CD4-positive, CD25-positive, alpha-beta regulatory T cell (primary cell): ENCODE measurements around the gene NME2. TPM values are rescaled to one million over a fixed set of nuclear protein-coding genes. Genes with fewer than 3 reads are reported as not detected.

ENCODE experiments used
- ATAC-seq, 2 donors: fragments of 150-1000 bp; cut with Tn5 transposase; one replicate each; pipeline ENCODE4 v1.10.0; 2021; ENCODE audit warnings: low read depth in 2 of 2, moderate number of reproducible peaks in 2 of 2, moderate library complexity in 1 of 2
- DNase-seq, 3 donors: peaks; one replicate each; pipeline versions ENCODE4 v3.0.0 to v3.0.0-alpha.2; 2012 to 2022; ENCODE audit warnings: mixed read lengths in 1 of 3
- H3K27ac ChIP-seq: one replicate; pipeline ENCODE4 v1.7.0; 2013; ENCODE audit warnings: mild to moderate bottlenecking, low read length; ENCODE audit not compliant: insufficient read depth, poor library complexity, severe bottlenecking
- H3K27me3 ChIP-seq: one replicate; pipeline ENCODE4 v1.7.0; 2013; ENCODE audit warnings: low read length; ENCODE audit not compliant: control insufficient read depth, insufficient read depth
- H3K36me3 ChIP-seq: one replicate; pipeline ENCODE4 v1.7.0; 2013; ENCODE audit warnings: mild to moderate bottlenecking, low read length, moderate library complexity; ENCODE audit not compliant: control insufficient read depth, insufficient read depth
- H3K4me1 ChIP-seq: 2 replicates; pipeline ENCODE4 v1.7.0; 2013; ENCODE audit warnings: mild to moderate bottlenecking, low read length; ENCODE audit not compliant: insufficient read depth, control insufficient read depth, poor library complexity, severe bottlenecking
- H3K4me3 ChIP-seq: one replicate; pipeline ENCODE4 v1.7.0; 2013; ENCODE audit warnings: low read depth, mild to moderate bottlenecking, low read length, moderate library complexity
- H3K9me3 ChIP-seq, 2 experiments: 1 replicate in 1 of 2; 2 replicates in 1 of 2; pipeline ENCODE4 v1.7.0; 2013; ENCODE audit warnings: low read length in 2 of 2, mild to moderate bottlenecking in 1 of 2, moderate library complexity in 1 of 2; ENCODE audit not compliant: control insufficient read depth in 2 of 2
- H3K27ac Mint-ChIP-seq, 3 donors: one replicate each; pipeline ENCODE4 v1.8.0; 2020 to 2022; ENCODE audit warnings: mild to moderate bottlenecking in 3 of 3, mixed read lengths in 3 of 3, moderate library complexity in 2 of 3
- H3K27me3 Mint-ChIP-seq: one replicate; pipeline ENCODE4 v1.8.0; 2022; ENCODE audit warnings: mild to moderate bottlenecking, mixed read lengths
- H3K36me3 Mint-ChIP-seq: one replicate; pipeline ENCODE4 v1.8.0; 2020; ENCODE audit warnings: mixed read lengths
- H3K4me1 Mint-ChIP-seq, 4 donors: one replicate each; pipeline ENCODE4 v1.8.0; 2020 to 2022; ENCODE audit warnings: mixed read lengths in 4 of 4, mild to moderate bottlenecking in 1 of 4
- H3K4me3 Mint-ChIP-seq, 4 donors: one replicate each; pipeline ENCODE4 v1.8.0; 2020 to 2022; ENCODE audit warnings: mild to moderate bottlenecking in 4 of 4, mixed read lengths in 4 of 4, moderate library complexity in 3 of 4
- H3K9me3 Mint-ChIP-seq, 7 donors: one replicate each; pipeline ENCODE4 v1.8.0; 2020 to 2022; ENCODE audit warnings: mixed read lengths in 7 of 7, mild to moderate bottlenecking in 3 of 7, moderate library complexity in 2 of 7
- polyA plus RNA-seq, 4 donors: library from polyadenylated mRNA; unstranded; fragments of 300-500 nt; fragmentation: Illumina TruSeq; gene quantifications; one replicate each; pipeline ENCODE4 v1.2.3, GENCODE V29; 2021
- total RNA-seq: library from RNA; stranded (reverse); gene quantifications from one replicate; pipeline ENCODE4 v1.2.3, GENCODE V29; 2022

The NME2 gene
- total and polyA plus RNA-seq, 5 donors from 2014 or later: 167 to 341 (median 324) TPM

GRCh38 chr17:51144266-51145022 is 21.8 kb upstream of the NME2 start:
- H3K4me3 Mint-ChIP-seq: no peak overlapping the region
- H3K27me3 ChIP-seq: no peaks in the 10 kb centered on the region
- H3K4me1 ChIP-seq: no peaks in the 10 kb centered on the region
- no peak for ATAC-seq
- H3K27ac ChIP-seq: no peak overlapping the region
- DNase-seq: no peak
- no peaks in the 10 kb centered on the region for H3K27me3 Mint-ChIP-seq
- H3K9me3 ChIP-seq: no peaks in the 10 kb centered on the region
- peaks cover 0 to 3% (median 0%) of the 10 kb centered on the region in 4 donors for H3K4me1 Mint-ChIP-seq
- H3K4me3 ChIP-seq: no peak overlapping the region
- H3K36me3 ChIP-seq: no peaks in the 10 kb centered on the region
- H3K36me3 Mint-ChIP-seq: no peaks in the 10 kb centered on the region
- no peaks in the 10 kb centered on the region for H3K9me3 Mint-ChIP-seq
- H3K27ac Mint-ChIP-seq: no peak overlapping the region

- DNase-seq (no peak), ATAC-seq (no peak)
- H3K36me3 ChIP-seq: no peaks in the 10 kb centered on the region
- no peak overlapping the region for H3K27ac ChIP-seq
- H3K4me1 Mint-ChIP-seq: peaks cover 0 to 3% (median 0%) of the 10 kb centered on the region in 4 donors
- H3K4me3 ChIP-seq: no peak overlapping the region
- no peaks in the 10 kb centered on the region for H3K27me3 Mint-ChIP-seq
- H3K9me3 ChIP-seq: no peaks in the 10 kb centered on the region
- peaks cover 2% of the 10 kb centered on the region for H3K4me1 ChIP-seq
- H3K9me3 Mint-ChIP-seq: no peaks in the 10 kb centered on the region
- no peak overlapping the region for H3K4me3 Mint-ChIP-seq
- H3K27ac Mint-ChIP-seq: no peak overlapping the region
- no peaks in the 10 kb centered on the region for H3K27me3 ChIP-seq
- H3K36me3 Mint-ChIP-seq: no peaks in the 10 kb centered on the region
Measured at GRCh38 chr17:51147650-51148049, 18.6 kb upstream of the NME2 start.

GRCh38 chr17:51149163-51149562 is 17.0 kb upstream of the NME2 start:
- no peak overlapping the region for H3K4me3 Mint-ChIP-seq
- no peaks in the 10 kb centered on the region for H3K27me3 Mint-ChIP-seq
- Histone ChIP-seq H3K36me3 (no peaks in the 10 kb centered on the region), H3K4me1 (peaks cover 11% of the 10 kb centered on the region), H3K27ac (no peak overlapping the region), H3K9me3 (no peaks in the 10 kb centered on the region), H3K27me3 (no peaks in the 10 kb centered on the region), H3K4me3 (no peak overlapping the region)
- H3K36me3 Mint-ChIP-seq: no peaks in the 10 kb centered on the region
- no peaks in the 10 kb centered on the region for H3K9me3 Mint-ChIP-seq
- H3K27ac Mint-ChIP-seq: no peak overlapping the region
- DNase-seq (no peak), ATAC-seq (no peak)
- peaks cover 0 to 3% (median 0%) of the 10 kb centered on the region in 4 donors for H3K4me1 Mint-ChIP-seq

GRCh38 chr17:51150932-51151331 is 15.3 kb upstream of the NME2 start:
- H3K27ac ChIP-seq: no peak overlapping the region
- Mint-ChIP-seq H3K36me3 (peaks cover under 1% of the 10 kb centered on the region), H3K4me3 (no peak overlapping the region), H3K27me3 (no peaks in the 10 kb centered on the region), H3K4me1 (peaks cover 0 to 6% (median 4%) of the 10 kb centered on the region in 4 donors), H3K27ac (no peak overlapping the region), H3K9me3 (no peaks in the 10 kb centered on the region)
- H3K4me1 ChIP-seq: peaks cover 18% of the 10 kb centered on the region
- H3K36me3 ChIP-seq: no peaks in the 10 kb centered on the region
- H3K4me3 ChIP-seq: no peak overlapping the region
- ATAC-seq (no peak), DNase-seq (no peak)
- no peaks in the 10 kb centered on the region for H3K27me3 ChIP-seq
- no peaks in the 10 kb centered on the region for H3K9me3 ChIP-seq

GRCh38 chr17:51152766-51153209 is 13.4 kb upstream of the NME2 start:
- Mint-ChIP-seq H3K27me3 (no peaks in the 10 kb centered on the region), H3K27ac (no peak overlapping the region), H3K36me3 (peaks cover 6% of the 10 kb centered on the region), H3K4me3 (no peak overlapping the region), H3K9me3 (no peaks in the 10 kb centered on the region), H3K4me1 (peaks cover 0 to 9% (median 4%) of the 10 kb centered on the region in 4 donors)
- Histone ChIP-seq H3K4me1 (peaks cover 18% of the 10 kb centered on the region), H3K36me3 (peaks cover 3% of the 10 kb centered on the region), H3K27me3 (no peaks in the 10 kb centered on the region), H3K27ac (peak overlapping the region; percentile 85), H3K4me3 (peak overlapping the region; percentile 87), H3K9me3 (no peaks in the 10 kb centered on the region)
- ATAC-seq: no peak
- no peak for DNase-seq

GRCh38 chr17:51153210-51154072 is 12.8 kb upstream of the NME2 start, which contains the start of gene NME1:
Gene NME1, plus strand, starts transcription at chr17:51153559. Its CDS starts 2,096 bp downstream, at chr17:51155655.
- Histone ChIP-seq H3K36me3 (peaks cover 3% of the 10 kb centered on the region), H3K27ac (peak within 1 kb of the TSS; percentile 85), H3K9me3 (no peaks in the 10 kb centered on the region), H3K4me3 (peak within 1 kb of the TSS; percentile 87), H3K27me3 (no peaks in the 10 kb centered on the region), H3K4me1 (peaks cover 18% of the 10 kb centered on the region)
- Mint-ChIP-seq H3K27me3 (no peaks in the 10 kb centered on the region), H3K27ac (no peak within 1 kb of the TSS), H3K9me3 (no peaks in the 10 kb centered on the region), H3K4me1 (peaks cover 0 to 9% (median 4%) of the 10 kb centered on the region in 4 donors), H3K4me3 (no peak within 1 kb of the TSS), H3K36me3 (peaks cover 6% of the 10 kb centered on the region)
- DNase-seq (peak; percentile 94 to 100 (median 98)), ATAC-seq (peak; percentile 94 to 97)

GRCh38 chr17:51154176-51154575 is 12.0 kb upstream of the NME2 start:
- H3K27me3 ChIP-seq: no peaks in the 10 kb centered on the region
- Mint-ChIP-seq H3K9me3 (no peaks in the 10 kb centered on the region), H3K27me3 (no peaks in the 10 kb centered on the region), H3K4me3 (no peak overlapping the region), H3K4me1 (peaks cover 0 to 9% (median 4%) of the 10 kb centered on the region in 4 donors), H3K27ac (no peak overlapping the region), H3K36me3 (peaks cover 6% of the 10 kb centered on the region)
- DNase-seq (peak in 1 of 3 donors; percentile 47), ATAC-seq (no peak)
- peaks cover 3% of the 10 kb centered on the region for H3K36me3 ChIP-seq
- peak overlapping the region; percentile 85 for H3K4me3 ChIP-seq
- H3K9me3 ChIP-seq: no peaks in the 10 kb centered on the region
- H3K27ac ChIP-seq: no peak overlapping the region
- H3K4me1 ChIP-seq: peaks cover 18% of the 10 kb centered on the region
